H9 (cell line): ENCODE results near the gene ADAM22. TPM values are rescaled to one million over a fixed set of nuclear protein-coding genes. Genes with fewer than 3 reads are reported as not detected.

Experiments used
- DNase-seq: peaks from one replicate; pipeline ENCODE4 v3.0.0-alpha.2; 2017
- H2AFZ ChIP-seq: one replicate; pipeline ENCODE4 v1.6.1; 2013; ENCODE audit warnings: mild to moderate bottlenecking, low read length, control low read depth, moderate library complexity
- H2AK5ac ChIP-seq: 2 replicates; pipeline ENCODE4 v1.6.1; 2013; ENCODE audit warnings: low read length, control low read depth, mixed read lengths; ENCODE audit not compliant: insufficient read length
- H2BK120ac ChIP-seq: one replicate; pipeline ENCODE4 v1.6.1; 2013; ENCODE audit warnings: low read depth, mild to moderate bottlenecking, low read length, control low read depth, inconsistent platforms; ENCODE audit not compliant: poor library complexity, severe bottlenecking
- H2BK12ac ChIP-seq: 2 replicates; pipeline ENCODE4 v1.6.1; 2013; ENCODE audit warnings: low read length, control low read depth, mixed read lengths, low read depth; ENCODE audit not compliant: insufficient read length
- H2BK15ac ChIP-seq: 2 replicates; pipeline ENCODE4 v1.6.1; 2013; ENCODE audit warnings: low read depth, low read length, control low read depth
- H2BK20ac ChIP-seq: one replicate; pipeline ENCODE4 v1.6.1; 2013; ENCODE audit warnings: low read depth, mild to moderate bottlenecking, low read length, control low read depth, inconsistent platforms; ENCODE audit not compliant: poor library complexity, severe bottlenecking
- H2BK5ac ChIP-seq: 2 replicates; pipeline ENCODE4 v1.6.1; 2013; ENCODE audit warnings: low read length, control low read depth, mixed read lengths; ENCODE audit not compliant: insufficient read length
- H3K14ac ChIP-seq: 2 replicates; pipeline ENCODE4 v1.6.1; 2013; ENCODE audit warnings: low read length, control low read depth; ENCODE audit not compliant: insufficient read depth
- H3K18ac ChIP-seq: 2 replicates; pipeline ENCODE4 v1.6.1; 2013; ENCODE audit warnings: low read depth, mild to moderate bottlenecking, mixed read lengths, low read length, control low read depth; ENCODE audit not compliant: insufficient read length
- H3K23ac ChIP-seq: 2 replicates; pipeline ENCODE4 v1.6.1; 2013; ENCODE audit warnings: low read length, control low read depth, mixed read lengths, low read depth; ENCODE audit not compliant: insufficient read length
- H3K23me2 ChIP-seq: 2 replicates; pipeline ENCODE4 v1.6.1; 2013; ENCODE audit warnings: low read depth, mild to moderate bottlenecking, mixed read lengths, low read length, control low read depth; ENCODE audit not compliant: insufficient read length, poor library complexity, severe bottlenecking
- H3K27ac ChIP-seq: 2 replicates; pipeline ENCODE4 v1.5.1; 2013; ENCODE audit warnings: low read length, control low read depth, mixed read lengths, low read depth; ENCODE audit not compliant: insufficient read length
- H3K27me3 ChIP-seq: 2 replicates; pipeline ENCODE4 v1.6.1; 2013; ENCODE audit warnings: low read length, control low read depth, inconsistent platforms; ENCODE audit not compliant: insufficient read depth
- H3K4ac ChIP-seq: 2 replicates; pipeline ENCODE4 v1.6.1; 2013; ENCODE audit warnings: low read depth, mild to moderate bottlenecking, control low read depth, inconsistent platforms, low read length, moderate library complexity
- H3K4me1 ChIP-seq: 2 replicates; pipeline ENCODE4 v1.6.1; 2013; ENCODE audit warnings: low read length, control low read depth, inconsistent platforms; ENCODE audit not compliant: insufficient read depth
- H3K4me2 ChIP-seq: 2 replicates; pipeline ENCODE4 v1.6.1; 2013; ENCODE audit warnings: low read length, control low read depth, mixed read lengths; ENCODE audit not compliant: insufficient read length, insufficient read depth
- H3K56ac ChIP-seq: 2 replicates; pipeline ENCODE4 v1.6.1; 2013; ENCODE audit warnings: low read depth, mild to moderate bottlenecking, mixed read lengths, low read length, control low read depth; ENCODE audit not compliant: insufficient read length
- H3K79me1 ChIP-seq: 2 replicates; pipeline ENCODE4 v1.6.1; 2013; ENCODE audit warnings: low read depth, mild to moderate bottlenecking, moderate library complexity, low read length, control low read depth, inconsistent platforms; ENCODE audit not compliant: insufficient read depth, poor library complexity, severe bottlenecking
- H3K79me2 ChIP-seq: 2 replicates; pipeline ENCODE4 v1.6.1; 2013; ENCODE audit warnings: low read length, control low read depth, inconsistent platforms; ENCODE audit not compliant: insufficient read depth
- H3K9ac ChIP-seq: 2 replicates; pipeline ENCODE4 v1.6.1; 2013; ENCODE audit warnings: low read length, control low read depth, mixed read lengths; ENCODE audit not compliant: insufficient read length; ENCODE audit errors: extremely low read depth
- H3K9me3 ChIP-seq: one replicate; pipeline ENCODE4 v1.6.1; 2013; ENCODE audit warnings: low read depth, low read length, inconsistent platforms; ENCODE audit not compliant: control insufficient read depth
- H3T11ph ChIP-seq: one replicate; pipeline ENCODE4 v1.6.1; 2013; ENCODE audit warnings: mild to moderate bottlenecking, low read length, control low read depth, inconsistent platforms
- H4K20me1 ChIP-seq: one replicate; pipeline ENCODE4 v1.6.1; 2013; ENCODE audit not compliant: control insufficient read depth, insufficient read length, insufficient read depth
- H4K5ac ChIP-seq: 2 replicates; pipeline ENCODE4 v1.6.1; 2013; ENCODE audit warnings: low read depth, mild to moderate bottlenecking, mixed read lengths, low read length, control low read depth; ENCODE audit not compliant: insufficient read length
- H4K8ac ChIP-seq: replicated peaks from 2 replicates; pipeline ENCODE4 v1.6.1; 2013; ENCODE audit warnings: low read length, control low read depth, mixed read lengths, low read depth; ENCODE audit not compliant: insufficient read length
- H4K91ac ChIP-seq: 2 replicates; pipeline ENCODE4 v1.6.1; 2013; ENCODE audit warnings: low read depth, mild to moderate bottlenecking, moderate library complexity, mixed read lengths, low read length, control low read depth; ENCODE audit not compliant: insufficient read length
- H3K27ac Mint-ChIP-seq, 3 experiments: 2 replicates in 2 of 3; 3 replicates in 1 of 3; pipeline ENCODE4 v1.8.0; 2020 to 2021; ENCODE audit warnings: mixed read lengths in 3 of 3, mild to moderate bottlenecking in 1 of 3, moderate library complexity in 1 of 3
- H3K27me3 Mint-ChIP-seq: 2 replicates; pipeline ENCODE4 v1.8.0; 2021; ENCODE audit warnings: low read depth, mild to moderate bottlenecking, moderate library complexity, mixed read lengths
- H3K36me3 Mint-ChIP-seq, 3 experiments: 2 replicates in 2 of 3; 3 replicates in 1 of 3; pipeline ENCODE4 v1.8.0; 2020 to 2021; ENCODE audit warnings: low read depth in 3 of 3, mixed read lengths in 3 of 3; ENCODE audit not compliant: insufficient read depth in 1 of 3
- H3K4me1 Mint-ChIP-seq, 2 experiments: 2 replicates each; pipeline ENCODE4 v1.8.0; 2020; ENCODE audit warnings: mixed read lengths in 2 of 2
- H3K4me3 Mint-ChIP-seq, 2 experiments: 2 replicates in 1 of 2; 3 replicates in 1 of 2; pipeline ENCODE4 v1.8.0; 2020 to 2021; ENCODE audit warnings: mild to moderate bottlenecking in 2 of 2, mixed read lengths in 2 of 2, moderate library complexity in 1 of 2
- H3K9me3 Mint-ChIP-seq, 2 experiments: 2 replicates in 1 of 2; 3 replicates in 1 of 2; pipeline ENCODE4 v1.8.0; 2020; ENCODE audit warnings: mild to moderate bottlenecking in 2 of 2, mixed read lengths in 2 of 2, moderate library complexity in 1 of 2
- WGBS: extraction: QIAGEN DNeasy Blood & Tissue Kit; methylation state at CpG from one replicate; pipeline ENCODE4 v1.1.7; 2013; ENCODE audit warnings: missing lambda C conversion rate, low lambda C conversion rate, mixed read lengths; ENCODE audit not compliant: insufficient read length; ENCODE audit errors: extremely low coverage; 5-methylcytosine and 5-hydroxymethylcytosine counted together
- total RNA-seq: library from RNA; stranded (reverse); gene quantifications from 2 replicates; pipeline ENCODE4 v1.2.1, GENCODE V29; 2021
- TF ChIP-seq, protein P1 (sequence below): fragments of 200-600 bp; sonication (generic); conservative IDR thresholded peaks from 3 replicates; pipeline ENCODE4 v1.8.0; 2021; ENCODE audit warnings: antibody characterized with exemption, mild to moderate bottlenecking

ADAM22 gene
- total RNA-seq, 1 experiment from 2014 or later: 8.7 TPM

DNA sequence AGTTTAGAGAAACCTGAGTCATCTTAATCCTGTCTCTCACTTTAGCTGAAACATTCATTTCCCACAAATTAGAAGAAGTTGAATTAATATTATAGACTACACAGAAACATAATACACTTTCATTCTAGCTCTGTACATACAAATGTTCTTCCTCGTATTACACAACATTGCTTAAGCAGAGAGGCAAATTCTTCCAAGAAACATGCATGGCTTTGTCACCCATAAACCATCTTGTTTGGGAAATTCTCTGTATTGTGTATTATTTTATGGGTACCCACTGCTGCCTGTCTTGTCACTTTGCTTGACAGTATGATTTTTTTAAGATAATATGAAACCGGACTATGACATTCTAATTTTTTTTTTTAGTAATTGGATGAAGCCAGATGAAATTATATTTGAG lies 181.8 kb downstream of the ADAM22 start:
- no peak overlapping the region for H2BK120ac ChIP-seq
- H4K91ac ChIP-seq: no peak overlapping the region
- no peaks in the 10 kb centered on the region for H3K9me3 ChIP-seq
- no peaks in the 10 kb centered on the region for H3K79me2 ChIP-seq
- no peaks in the 10 kb centered on the region for H3K27me3 Mint-ChIP-seq
- no peak overlapping the region for H4K8ac ChIP-seq
- H4K20me1 ChIP-seq: no peaks in the 10 kb centered on the region
- TF ChIP-seq, protein P1, sequence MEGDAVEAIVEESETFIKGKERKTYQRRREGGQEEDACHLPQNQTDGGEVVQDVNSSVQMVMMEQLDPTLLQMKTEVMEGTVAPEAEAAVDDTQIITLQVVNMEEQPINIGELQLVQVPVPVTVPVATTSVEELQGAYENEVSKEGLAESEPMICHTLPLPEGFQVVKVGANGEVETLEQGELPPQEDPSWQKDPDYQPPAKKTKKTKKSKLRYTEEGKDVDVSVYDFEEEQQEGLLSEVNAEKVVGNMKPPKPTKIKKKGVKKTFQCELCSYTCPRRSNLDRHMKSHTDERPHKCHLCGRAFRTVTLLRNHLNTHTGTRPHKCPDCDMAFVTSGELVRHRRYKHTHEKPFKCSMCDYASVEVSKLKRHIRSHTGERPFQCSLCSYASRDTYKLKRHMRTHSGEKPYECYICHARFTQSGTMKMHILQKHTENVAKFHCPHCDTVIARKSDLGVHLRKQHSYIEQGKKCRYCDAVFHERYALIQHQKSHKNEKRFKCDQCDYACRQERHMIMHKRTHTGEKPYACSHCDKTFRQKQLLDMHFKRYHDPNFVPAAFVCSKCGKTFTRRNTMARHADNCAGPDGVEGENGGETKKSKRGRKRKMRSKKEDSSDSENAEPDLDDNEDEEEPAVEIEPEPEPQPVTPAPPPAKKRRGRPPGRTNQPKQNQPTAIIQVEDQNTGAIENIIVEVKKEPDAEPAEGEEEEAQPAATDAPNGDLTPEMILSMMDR: no peak
- no peak overlapping the region for H3K4me3 Mint-ChIP-seq
- H3K23ac ChIP-seq: no peak overlapping the region
- no peak overlapping the region for H3K18ac ChIP-seq
- H3K79me1 ChIP-seq: no peaks in the 10 kb centered on the region
- no peaks in the 10 kb centered on the region; the same call in 1 of the 2 replicates for H3K27me3 ChIP-seq
- H2AK5ac ChIP-seq: no peak overlapping the region
- no peak overlapping the region for H3T11ph ChIP-seq
- no peak overlapping the region for H2AFZ ChIP-seq
- no peaks in the 10 kb centered on the region; the same call in 1 of the 2 replicates for H3K4me1 ChIP-seq
- no peaks in the 10 kb centered on the region for H3K9me3 Mint-ChIP-seq
- H2BK12ac ChIP-seq: no peak overlapping the region
- no peak overlapping the region for H2BK5ac ChIP-seq
- H3K23me2 ChIP-seq: no peaks in the 10 kb centered on the region
- no peak overlapping the region for H3K14ac ChIP-seq
- no peak overlapping the region for H2BK15ac ChIP-seq
- H3K4me2 ChIP-seq: no peak overlapping the region
- no peak for DNase-seq
- H3K56ac ChIP-seq: no peak overlapping the region
- no CpG with 5 or more reads among the region's 2 CpGs for WGBS
- no peak overlapping the region for H3K4ac ChIP-seq
- no peak overlapping the region for H4K5ac ChIP-seq
- no peak overlapping the region for H3K9ac ChIP-seq
- no peak overlapping the region for H3K27ac ChIP-seq
- H3K4me1 Mint-ChIP-seq: peaks cover 15 to 21% of the 10 kb centered on the region in 2 experiments
- H3K36me3 Mint-ChIP-seq: no peaks in the 10 kb centered on the region
- no peak overlapping the region for H2BK20ac ChIP-seq
- no peak overlapping the region for H3K27ac Mint-ChIP-seq
